BLaER1 treated with 17β-estradiol and CSF1 and Interleukin-3, amounts not matched to agents 10 nM and 100 nM (cell line): Measurements from ENCODE around the gene HBA2.

Experiments used
- H3K27ac ChIP-seq, 11 experiments: shearing (Covaris generic); formaldehyde crosslinking; 2 replicates each; pipeline ENCODE4 v1.8.1; 2022
- H3K27me3 ChIP-seq, 11 experiments: shearing (Covaris generic); formaldehyde crosslinking; 2 replicates each; pipeline ENCODE4 v1.8.1; 2022
- H3K36me3 ChIP-seq, 11 experiments: shearing (Covaris generic); formaldehyde crosslinking; 2 replicates each; pipeline ENCODE4 v1.8.1; 2022
- H3K4me1 ChIP-seq, 10 experiments: shearing (Covaris generic); formaldehyde crosslinking; 2 replicates each; pipeline ENCODE4 v1.8.1; 2022
- H3K4me2 ChIP-seq, 11 experiments: shearing (Covaris generic); formaldehyde crosslinking; 2 replicates each; pipeline ENCODE4 v1.8.1; 2022
- H3K4me3 ChIP-seq, 10 experiments: shearing (Covaris generic); formaldehyde crosslinking; 2 replicates each; pipeline ENCODE4 v1.8.1; 2022
- H3K9ac ChIP-seq, 11 experiments: shearing (Covaris generic); formaldehyde crosslinking; 2 replicates each; pipeline ENCODE4 v1.8.1; 2022
- H3K9me3 ChIP-seq, 11 experiments: shearing (Covaris generic); formaldehyde crosslinking; replicated peaks in 1 of 11; 2 replicates each; pipeline ENCODE4 v1.8.1; 2022
- H4K20me1 ChIP-seq, 11 experiments: shearing (Covaris generic); formaldehyde crosslinking; 2 replicates each; pipeline ENCODE4 v1.8.1; 2022
- Cebpa-rat ChIP-seq, 11 experiments: shearing (Covaris generic); IDR thresholded peaks; 2 replicates each; pipeline ENCODE4 v1.8.1; 2022

HBA2 gene

DNA sequence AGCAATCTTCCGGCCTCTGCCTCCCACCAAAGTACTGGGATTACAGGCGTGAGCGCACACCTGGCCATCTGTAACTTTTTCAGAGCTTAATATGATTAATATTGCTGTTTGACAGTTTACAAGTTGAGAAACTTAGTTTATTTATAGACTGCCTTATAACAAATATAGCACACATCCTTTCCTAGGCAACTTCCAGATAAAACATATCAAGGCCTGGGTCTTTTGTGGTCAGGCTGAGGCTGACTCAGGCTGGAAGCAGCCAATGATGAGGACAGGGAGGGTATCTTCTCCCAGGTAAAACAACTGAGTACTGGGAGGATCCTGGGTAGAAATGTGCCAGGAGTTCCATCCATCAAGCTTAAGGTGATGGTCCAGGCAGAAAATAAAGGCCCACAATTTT, 40.3 kb downstream of the HBA2 start:
- H3K27me3 ChIP-seq = no peaks in the 10 kb centered on the region
- H4K20me1 ChIP-seq = peaks cover 86 to 100% (median 100%) of the 10 kb centered on the region in 11 experiments; a peak in 21 of 22 replicates
- TF ChIP-seq Cebpa-rat (IDR thresholded peaks at IDR 0.05) = no peak
- peaks cover 0 to 11% (median 9%) of the 10 kb centered on the region in 10 experiments; a peak in 9 of 20 replicates for H3K4me1 ChIP-seq
- no peak overlapping the region for H3K27ac ChIP-seq
- peaks cover 100% of the 10 kb centered on the region in 11 experiments for H3K36me3 ChIP-seq
- peak overlapping the region in 3 of 11 experiments; percentile 6 to 26 (median 15); a peak in 4 of 22 replicates for H3K9ac ChIP-seq
- peak overlapping the region in 2 of 11 experiments; percentile 8 to 11; a peak in 2 of 22 replicates for H3K4me2 ChIP-seq
- no peak overlapping the region for H3K4me3 ChIP-seq
- no peaks in the 10 kb centered on the region for H3K9me3 ChIP-seq

DNA sequence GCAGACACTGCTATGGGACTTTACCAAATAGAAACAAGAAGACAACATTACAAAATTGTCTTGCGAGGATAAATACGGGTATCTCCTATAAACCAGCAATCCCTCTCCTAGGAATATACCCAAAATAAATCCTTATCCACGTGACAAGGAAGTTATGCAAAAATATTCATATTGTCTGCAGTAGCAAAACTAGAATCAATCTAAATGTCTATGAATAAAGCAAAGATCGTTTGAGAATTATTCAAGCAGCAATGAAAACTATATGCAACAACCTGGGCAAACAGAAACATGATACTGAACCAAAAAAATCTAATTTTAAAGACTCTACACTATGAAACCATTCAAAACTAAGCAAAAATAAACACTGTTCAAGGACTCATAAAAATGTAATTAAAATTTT, 47.3 kb downstream of the HBA2 start:
- no peak for TF ChIP-seq Cebpa-rat (IDR thresholded peaks at IDR 0.05)
- Histone ChIP-seq H3K27me3 (no peaks in the 10 kb centered on the region), H3K4me3 (no peak overlapping the region), H3K9me3 (no peaks in the 10 kb centered on the region), H4K20me1 (peaks cover 67 to 100% (median 100%) of the 10 kb centered on the region in 11 experiments; a peak in 21 of 22 replicates), H3K4me1 (peaks cover 0 to 5% (median 0%) of the 10 kb centered on the region in 10 experiments; a peak in 1 of 20 replicates), H3K4me2 (no peak overlapping the region), H3K27ac (no peak overlapping the region), H3K36me3 (peaks cover 99 to 100% (median 100%) of the 10 kb centered on the region in 11 experiments), H3K9ac (no peak overlapping the region)
